ENCODE measurements around the gene ARFGEF3.
A peak's percentile ranks its signal among the peaks of the same experiment; 100 is the strongest.

Gene ARFGEF3

DNA sequence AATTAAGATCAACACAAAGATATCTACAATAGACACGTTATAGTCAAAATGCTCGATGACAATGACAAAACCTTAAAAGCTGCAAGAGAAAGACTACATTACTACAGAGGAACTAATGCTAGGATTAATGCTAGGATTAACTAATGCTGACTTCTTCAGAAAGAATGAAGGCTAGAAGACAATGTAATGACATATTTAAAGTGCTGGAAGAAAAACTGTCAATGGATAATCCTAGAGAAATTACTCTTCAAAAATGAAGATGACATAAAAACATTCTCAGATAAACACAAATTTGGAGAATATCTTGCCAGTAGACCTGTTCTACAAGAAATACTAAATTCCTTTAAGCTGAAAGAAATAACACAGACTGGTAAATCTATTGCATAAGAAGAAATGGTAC is 140.8 kb downstream of the ARFGEF3 start:
- no peaks in the 10 kb centered on the region for H3K36me3 ChIP-seq (replicated peaks)
- TF ChIP-seq, protein P1, sequence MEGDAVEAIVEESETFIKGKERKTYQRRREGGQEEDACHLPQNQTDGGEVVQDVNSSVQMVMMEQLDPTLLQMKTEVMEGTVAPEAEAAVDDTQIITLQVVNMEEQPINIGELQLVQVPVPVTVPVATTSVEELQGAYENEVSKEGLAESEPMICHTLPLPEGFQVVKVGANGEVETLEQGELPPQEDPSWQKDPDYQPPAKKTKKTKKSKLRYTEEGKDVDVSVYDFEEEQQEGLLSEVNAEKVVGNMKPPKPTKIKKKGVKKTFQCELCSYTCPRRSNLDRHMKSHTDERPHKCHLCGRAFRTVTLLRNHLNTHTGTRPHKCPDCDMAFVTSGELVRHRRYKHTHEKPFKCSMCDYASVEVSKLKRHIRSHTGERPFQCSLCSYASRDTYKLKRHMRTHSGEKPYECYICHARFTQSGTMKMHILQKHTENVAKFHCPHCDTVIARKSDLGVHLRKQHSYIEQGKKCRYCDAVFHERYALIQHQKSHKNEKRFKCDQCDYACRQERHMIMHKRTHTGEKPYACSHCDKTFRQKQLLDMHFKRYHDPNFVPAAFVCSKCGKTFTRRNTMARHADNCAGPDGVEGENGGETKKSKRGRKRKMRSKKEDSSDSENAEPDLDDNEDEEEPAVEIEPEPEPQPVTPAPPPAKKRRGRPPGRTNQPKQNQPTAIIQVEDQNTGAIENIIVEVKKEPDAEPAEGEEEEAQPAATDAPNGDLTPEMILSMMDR (IDR thresholded peaks at IDR 0.05; ENCODE audit: low read depth, low read length, missing control alignments): no peak
- H3K27me3 ChIP-seq (replicated peaks): no peaks in the 10 kb centered on the region
- in situ Hi-C loops (cut with HindIII; ENCODE audit: low pct_ligation_motif_present, low sequenced_read_pairs): no loop called here
- no peak overlapping the region for H3K4me3 ChIP-seq (ENCODE audit: low read depth, low read length)
- no peak overlapping the region for H3K27ac ChIP-seq
- no peak for DNase-seq

DNA sequence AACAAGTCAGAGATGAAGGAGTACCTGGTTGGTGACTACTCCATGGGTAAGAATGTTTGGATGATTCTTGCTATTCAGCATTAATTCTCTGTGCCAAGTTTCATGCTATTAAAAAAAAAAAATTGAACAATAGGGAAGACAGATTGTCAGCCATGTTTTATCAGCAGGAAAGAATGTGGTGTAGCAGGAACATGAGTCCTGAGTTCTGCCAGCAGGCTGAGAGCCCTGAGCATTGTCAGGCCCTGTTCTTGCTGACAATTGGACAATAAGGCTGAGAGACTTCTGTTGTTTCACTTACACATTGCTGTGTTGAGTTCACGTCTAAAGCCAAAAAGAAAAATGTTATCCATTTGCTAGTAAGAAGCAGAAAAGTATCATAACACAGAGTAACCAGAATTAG is 145.6 kb downstream of the ARFGEF3 start:
- in situ Hi-C loops (cut with HindIII; ENCODE audit: low pct_ligation_motif_present, low sequenced_read_pairs): no loop called here
- TF ChIP-seq, protein P1 (IDR thresholded peaks at IDR 0.05; ENCODE audit: low read depth, low read length, missing control alignments): no peak
- Histone ChIP-seq H3K27ac (no peak overlapping the region), H3K27me3 (replicated peaks) (no peaks in the 10 kb centered on the region), H3K4me3 (ENCODE audit: low read depth, low read length) (no peak overlapping the region), H3K36me3 (replicated peaks) (no peaks in the 10 kb centered on the region)
- no peak for DNase-seq

DNA sequence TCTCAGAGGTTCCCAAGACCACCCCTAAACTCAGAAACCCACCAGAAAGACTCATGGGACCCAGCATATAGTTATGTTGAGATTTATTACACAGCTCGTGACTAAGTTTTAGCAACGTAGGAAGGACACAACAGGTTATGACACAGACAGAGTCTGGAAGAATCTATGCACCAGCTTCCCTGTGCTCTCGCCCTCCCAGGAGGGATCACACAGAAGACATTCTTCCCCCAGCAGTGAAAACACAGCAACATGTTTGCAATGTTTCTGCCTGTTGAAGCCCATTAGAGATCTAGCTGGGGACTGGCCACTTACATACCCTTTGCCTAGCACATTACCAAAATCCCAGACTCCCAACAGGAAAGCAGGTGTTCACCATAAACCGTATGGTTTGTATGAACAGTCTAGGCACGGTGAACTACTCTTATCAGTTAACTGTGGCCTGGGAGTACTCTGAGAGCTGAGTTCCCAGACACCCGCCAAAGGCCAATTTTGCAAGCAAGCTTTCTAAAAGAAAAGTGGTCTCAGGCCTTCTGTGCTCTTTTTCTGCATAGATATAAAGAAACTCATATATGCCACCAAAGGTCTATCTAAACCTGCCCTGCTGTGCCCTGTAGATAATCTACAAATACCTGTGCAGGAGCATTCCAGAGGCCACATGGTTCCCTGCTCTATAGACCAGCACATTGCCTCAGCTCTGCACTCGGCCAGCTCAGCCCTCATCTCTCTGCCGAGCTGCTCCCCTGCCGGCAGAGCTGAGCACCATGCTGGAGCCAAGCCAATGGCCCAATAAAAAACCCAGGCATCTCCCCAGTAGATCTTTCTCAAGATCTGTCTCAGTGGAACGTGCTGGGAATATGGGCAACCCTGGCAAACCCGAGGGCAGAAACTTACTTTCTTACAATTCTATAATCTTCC is 146.3 kb downstream of the ARFGEF3 start:
- DNase-seq: peak; percentile 35
- Histone ChIP-seq H3K27ac (no peak overlapping the region), H3K4me3 (ENCODE audit: low read depth, low read length) (no peak overlapping the region), H3K36me3 (replicated peaks) (no peaks in the 10 kb centered on the region), H3K27me3 (replicated peaks) (no peaks in the 10 kb centered on the region)
- TF ChIP-seq, protein P1 (IDR thresholded peaks at IDR 0.05; ENCODE audit: low read depth, low read length, missing control alignments): peak; percentile 52
- in situ Hi-C loops (cut with HindIII; ENCODE audit: low pct_ligation_motif_present, low sequenced_read_pairs): no loop called here

DNA sequence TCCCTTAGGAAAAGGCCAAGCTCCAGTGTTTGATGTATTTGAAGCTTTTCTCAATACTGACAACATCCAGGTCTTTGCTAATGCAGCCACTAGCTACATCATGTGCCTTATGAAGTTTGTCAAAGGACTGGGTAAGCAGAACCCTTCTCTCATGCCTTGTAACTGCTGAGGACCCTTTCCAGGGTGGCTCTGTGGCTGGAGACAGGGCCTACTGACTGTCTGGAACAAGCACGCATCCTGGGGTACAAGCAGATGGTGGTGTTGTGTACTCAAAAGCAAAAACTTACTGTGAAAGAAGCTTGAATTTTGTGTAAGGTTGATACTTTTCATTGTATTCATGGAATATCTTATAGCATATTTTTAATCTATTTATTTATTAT is 147.0 kb downstream of the ARFGEF3 start:
- no peak overlapping the region for H3K27ac ChIP-seq
- H3K27me3 ChIP-seq (replicated peaks): no peaks in the 10 kb centered on the region
- in situ Hi-C loops (cut with HindIII; ENCODE audit: low pct_ligation_motif_present, low sequenced_read_pairs): no loop called here
- no peaks in the 10 kb centered on the region for H3K36me3 ChIP-seq (replicated peaks)
- DNase-seq: no peak
- TF ChIP-seq, protein P1 (IDR thresholded peaks at IDR 0.05; ENCODE audit: low read depth, low read length, missing control alignments): no peak
- H3K4me3 ChIP-seq (ENCODE audit: low read depth, low read length): no peak overlapping the region

DNA sequence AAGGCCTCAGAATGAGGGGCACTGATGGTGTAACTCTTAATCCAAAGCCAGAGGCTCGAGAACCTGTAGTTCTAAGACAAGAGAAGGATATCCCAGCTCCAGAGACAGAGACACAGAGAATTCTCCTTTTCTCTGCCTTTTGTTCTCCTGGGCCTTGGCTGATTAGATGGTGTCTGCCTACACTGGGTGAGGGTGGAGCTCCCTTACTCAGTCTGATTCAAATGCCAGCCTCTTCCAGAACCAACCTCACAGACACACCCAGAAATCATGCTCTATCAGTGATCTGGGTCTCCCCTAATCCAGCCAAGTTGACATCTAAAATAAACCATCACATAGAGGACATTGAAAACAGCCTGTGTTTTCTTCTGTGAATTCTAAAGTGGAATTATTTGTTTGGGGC is 148.0 kb downstream of the ARFGEF3 start:
- no peak for DNase-seq
- H3K4me3 ChIP-seq (ENCODE audit: low read depth, low read length): no peak overlapping the region
- in situ Hi-C loops (cut with HindIII; ENCODE audit: low pct_ligation_motif_present, low sequenced_read_pairs): no loop called here
- TF ChIP-seq, protein P1 (IDR thresholded peaks at IDR 0.05; ENCODE audit: low read depth, low read length, missing control alignments): no peak
- no peak overlapping the region for H3K27ac ChIP-seq
- H3K36me3 ChIP-seq (replicated peaks): no peaks in the 10 kb centered on the region
- no peaks in the 10 kb centered on the region for H3K27me3 ChIP-seq (replicated peaks)

Data from brain microvascular endothelial cell (primary cell).